HepG2 (cell line): Measurements from ENCODE around the gene FDPS. TPM values are rescaled to one million over a fixed set of nuclear protein-coding genes. Genes with fewer than 3 reads are reported as not detected.
A peak's percentile ranks its signal among the peaks of the same experiment; 100 is the strongest.

ENCODE experiments used
- AGO2 ChIP-seq: fragments of 200-400 bp; formaldehyde crosslinking; optimal IDR thresholded peaks from 2 replicates; pipeline ENCODE3; 2017; ENCODE audit warnings: mild to moderate bottlenecking, low read depth, low read length, moderate library complexity
- ATF3 ChIP-seq: sonication (generic); formaldehyde crosslinking; IDR thresholded peaks from 2 replicates; pipeline ENCODE4 v1.4.0; 2020; ENCODE audit warnings: missing genetic modification reagents
- CBX1 ChIP-seq: IDR thresholded peaks from one replicate; pipeline ENCODE4 v1.6.1; 2016; ENCODE audit warnings: antibody characterized with exemption, low read depth
- CREB3 ChIP-seq: sonication (generic); formaldehyde crosslinking; IDR thresholded peaks from 2 replicates; pipeline ENCODE4 v1.5.0; 2020; ENCODE audit warnings: missing genetic modification reagents
- ETV6 ChIP-seq: sonication (generic); formaldehyde crosslinking; conservative IDR thresholded peaks from 2 replicates; pipeline ENCODE4 v1.4.0; 2020; ENCODE audit warnings: missing genetic modification reagents
- MBD4 ChIP-seq: IDR thresholded peaks from 2 replicates; pipeline ENCODE4 v1.6.1; 2012; ENCODE audit warnings: low read length, inconsistent platforms, borderline replicate concordance
- NFKB2 ChIP-seq: sonication (generic); formaldehyde crosslinking; IDR thresholded peaks from 2 replicates; pipeline ENCODE4 v1.4.0; 2020; ENCODE audit warnings: missing genetic modification reagents, borderline replicate concordance
- NRL ChIP-seq: sonication (generic); formaldehyde crosslinking; IDR thresholded peaks from 2 replicates; pipeline ENCODE4 v1.5.0; 2020; ENCODE audit warnings: missing genetic modification reagents, mild to moderate bottlenecking, moderate library complexity, borderline replicate concordance
- REPIN1 ChIP-seq: sonication (generic); formaldehyde crosslinking; IDR thresholded peaks from 2 replicates; pipeline ENCODE4 v1.8.0; 2022; ENCODE audit warnings: missing genetic modification reagents, low read depth, mild to moderate bottlenecking, borderline replicate concordance
- SNAI1 ChIP-seq: sonication (generic); formaldehyde crosslinking; IDR thresholded peaks from 2 replicates; pipeline ENCODE4 v1.5.0; 2020; ENCODE audit warnings: mild to moderate bottlenecking, missing genetic modification reagents, borderline replicate concordance
- ZC3H4 ChIP-seq: sonication (generic); formaldehyde crosslinking; IDR thresholded peaks from 2 replicates; pipeline ENCODE4 v1.4.0; 2020; ENCODE audit warnings: missing genetic modification reagents, borderline replicate concordance
- ZFAT ChIP-seq: sonication (generic); formaldehyde crosslinking; conservative IDR thresholded peaks from 2 replicates; pipeline ENCODE4 v1.8.1; 2023; ENCODE audit warnings: missing genetic modification reagents, inconsistent platforms
- ZNF17 ChIP-seq: sonication (generic); formaldehyde crosslinking; IDR thresholded peaks from 2 replicates; pipeline ENCODE4 v1.5.0; 2020; ENCODE audit warnings: mild to moderate bottlenecking, missing genetic modification reagents
- ZNF20 ChIP-seq: sonication (generic); formaldehyde crosslinking; IDR thresholded peaks from 2 replicates; pipeline ENCODE4 v1.4.0; 2020; ENCODE audit warnings: mild to moderate bottlenecking, moderate library complexity, missing genetic modification reagents
- ZNF207 ChIP-seq: fragments of 450-650 bp; IDR thresholded peaks from 2 replicates; pipeline ENCODE4 v1.6.1; 2016; ENCODE audit warnings: antibody characterized with exemption, borderline replicate concordance
- ZNF317 ChIP-seq: sonication (generic); formaldehyde crosslinking; IDR thresholded peaks from 2 replicates; pipeline ENCODE4 v1.5.0; 2020; ENCODE audit warnings: mild to moderate bottlenecking, missing genetic modification reagents
- ZNF550 ChIP-seq: sonication (generic); formaldehyde crosslinking; IDR thresholded peaks from 2 replicates; pipeline ENCODE4 v1.4.0; 2020; ENCODE audit warnings: mild to moderate bottlenecking, missing genetic modification reagents, borderline replicate concordance
- ZNF781 ChIP-seq: sonication (generic); formaldehyde crosslinking; IDR thresholded peaks from 2 replicates; pipeline ENCODE4 v1.5.1; 2020; ENCODE audit warnings: borderline replicate concordance, mild to moderate bottlenecking, missing genetic modification reagents; ENCODE audit errors: not compliant biosample characterization
- ZXDC ChIP-seq: sonication (generic); formaldehyde crosslinking; IDR thresholded peaks from 2 replicates; pipeline ENCODE4 v1.5.0; 2020; ENCODE audit warnings: mild to moderate bottlenecking, missing genetic modification reagents
- polyA plus RNA-seq, 8 experiments: library from polyadenylated mRNA; depleted of rRNA in 3 of 8; stranded (reverse) in 7 of 8; unstranded in 1 of 8; fragments of >200 nt; fragmentation: Illumina TruSeq in 4 of 8; extraction: Trizol in 4 of 8; gene quantifications; 2 replicates each; pipeline versions ENCODE4 v1.2.1 to v1.2.3, GENCODE V29; 2011 to 2016; ENCODE audit warnings: low read depth in 4 of 8, missing spikeins in 1 of 8, mixed read lengths in 1 of 8; ENCODE audit not compliant: insufficient read depth in 1 of 8
- total RNA-seq, 5 experiments: library from RNA; depleted of rRNA; stranded (reverse); fragments of >200 nt; fragmentation: Illumina TruSeq; extraction: Trizol; gene quantifications; 2 replicates each; pipeline ENCODE4 v1.2.3, GENCODE V29; 2016; ENCODE audit warnings: low read depth in 1 of 5
- TF ChIP-seq, protein P1 (sequence below): sonication (generic); formaldehyde crosslinking; IDR thresholded peaks from 2 replicates; pipeline ENCODE4 v1.5.1; 2020; ENCODE audit warnings: missing genetic modification reagents, mild to moderate bottlenecking, borderline replicate concordance
- TF ChIP-seq, protein P2 (sequence below): sonication (generic); formaldehyde crosslinking; IDR thresholded peaks from 2 replicates; pipeline ENCODE4 v1.4.0; 2020; ENCODE audit warnings: missing genetic modification reagents

Gene FDPS
- total and polyA plus RNA-seq, 2 of the 13 experiments (the other 11 are each of a cell fraction or from before 2014, with no cell fraction given) = 264 to 519 TPM

DNA sequence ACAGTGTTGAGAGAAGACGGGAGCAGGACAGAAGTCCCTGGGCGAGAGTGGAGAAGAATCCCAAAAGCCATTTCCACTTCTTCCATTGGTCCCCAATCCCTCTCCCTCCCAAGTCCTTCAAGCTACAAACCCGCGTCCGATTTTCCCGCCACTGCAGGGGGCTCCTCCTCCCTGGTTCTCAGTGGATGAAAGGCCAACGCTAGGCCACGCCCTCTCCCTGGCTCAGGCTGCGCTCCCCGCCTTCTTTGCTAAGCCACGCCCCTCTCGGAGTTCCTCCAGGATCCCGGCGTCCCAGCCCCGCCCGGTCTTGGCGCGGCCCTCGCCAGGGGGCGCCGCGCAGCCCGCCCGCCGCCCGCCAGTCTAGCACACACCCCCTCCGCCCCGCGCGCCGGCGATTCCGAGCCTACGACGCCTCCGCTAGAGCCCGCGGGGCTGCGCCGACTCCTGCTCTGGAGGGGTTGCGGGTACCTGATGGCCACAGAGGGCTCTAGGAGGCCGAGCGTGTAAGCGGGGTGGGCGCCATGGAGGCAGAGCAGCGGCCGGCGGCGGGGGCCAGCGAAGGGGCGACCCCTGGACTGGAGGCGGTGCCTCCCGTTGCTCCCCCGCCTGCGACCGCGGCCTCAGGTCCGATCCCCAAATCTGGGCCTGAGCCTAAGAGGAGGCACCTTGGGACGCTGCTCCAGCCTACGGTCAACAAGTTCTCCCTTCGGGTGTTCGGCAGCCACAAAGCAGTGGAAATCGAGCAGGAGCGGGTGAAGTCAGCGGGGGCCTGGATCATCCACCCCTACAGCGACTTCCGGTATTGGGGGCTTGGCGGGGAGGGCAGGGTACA is 31.4 kb upstream of the FDPS start, which contains the start of gene HCN3 (continued):
- TF ChIP-seq, protein P1, sequence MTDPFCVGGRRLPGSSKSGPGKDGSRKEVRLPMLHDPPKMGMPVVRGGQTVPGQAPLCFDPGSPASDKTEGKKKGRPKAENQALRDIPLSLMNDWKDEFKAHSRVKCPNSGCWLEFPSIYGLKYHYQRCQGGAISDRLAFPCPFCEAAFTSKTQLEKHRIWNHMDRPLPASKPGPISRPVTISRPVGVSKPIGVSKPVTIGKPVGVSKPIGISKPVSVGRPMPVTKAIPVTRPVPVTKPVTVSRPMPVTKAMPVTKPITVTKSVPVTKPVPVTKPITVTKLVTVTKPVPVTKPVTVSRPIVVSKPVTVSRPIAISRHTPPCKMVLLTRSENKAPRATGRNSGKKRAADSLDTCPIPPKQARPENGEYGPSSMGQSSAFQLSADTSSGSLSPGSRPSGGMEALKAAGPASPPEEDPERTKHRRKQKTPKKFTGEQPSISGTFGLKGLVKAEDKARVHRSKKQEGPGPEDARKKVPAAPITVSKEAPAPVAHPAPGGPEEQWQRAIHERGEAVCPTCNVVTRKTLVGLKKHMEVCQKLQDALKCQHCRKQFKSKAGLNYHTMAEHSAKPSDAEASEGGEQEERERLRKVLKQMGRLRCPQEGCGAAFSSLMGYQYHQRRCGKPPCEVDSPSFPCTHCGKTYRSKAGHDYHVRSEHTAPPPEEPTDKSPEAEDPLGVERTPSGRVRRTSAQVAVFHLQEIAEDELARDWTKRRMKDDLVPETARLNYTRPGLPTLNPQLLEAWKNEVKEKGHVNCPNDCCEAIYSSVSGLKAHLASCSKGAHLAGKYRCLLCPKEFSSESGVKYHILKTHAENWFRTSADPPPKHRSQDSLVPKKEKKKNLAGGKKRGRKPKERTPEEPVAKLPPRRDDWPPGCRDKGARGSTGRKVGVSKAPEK = no peak
- TF ChIP-seq, protein P2, sequence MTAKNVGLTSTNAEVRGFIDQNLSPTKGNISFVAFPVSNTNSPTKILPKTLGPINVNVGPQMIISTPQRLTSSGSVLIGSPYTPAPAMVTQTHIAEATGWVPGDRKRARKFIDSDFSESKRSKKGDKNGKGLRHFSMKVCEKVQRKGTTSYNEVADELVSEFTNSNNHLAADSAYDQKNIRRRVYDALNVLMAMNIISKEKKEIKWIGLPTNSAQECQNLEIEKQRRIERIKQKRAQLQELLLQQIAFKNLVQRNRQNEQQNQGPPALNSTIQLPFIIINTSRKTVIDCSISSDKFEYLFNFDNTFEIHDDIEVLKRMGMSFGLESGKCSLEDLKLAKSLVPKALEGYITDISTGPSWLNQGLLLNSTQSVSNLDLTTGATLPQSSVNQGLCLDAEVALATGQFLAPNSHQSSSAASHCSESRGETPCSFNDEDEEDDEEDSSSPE = peak; percentile 99
- TF ChIP-seq ZNF17 (CRISPR knock-in tag) = no peak
- no peak for TF ChIP-seq ATF3 (CRISPR knock-in tag)
- TF ChIP-seq ZNF781 (CRISPR knock-in tag) = no peak
- no peak for TF ChIP-seq AGO2
- TF ChIP-seq SNAI1 = no peak
- 0 out of 2 replicates have a peak, but pooled peaks have one; percentile 42 for TF ChIP-seq NFKB2 (CRISPR knock-in tag)
- no peak for TF ChIP-seq ZNF550 (CRISPR knock-in tag)
- TF ChIP-seq ETV6 (CRISPR knock-in tag) = 0 out of 2 replicates have a peak, but pooled peaks have one; percentile 63
- no peak for TF ChIP-seq ZNF207
- peak; percentile 86; the same call in 1 of the 2 replicates for TF ChIP-seq ZXDC
- TF ChIP-seq NRL (CRISPR knock-in tag) = no peak; the same call in 1 of the 2 replicates
- TF ChIP-seq CREB3 (CRISPR knock-in tag) = no peak
- TF ChIP-seq ZFAT (CRISPR knock-in tag) = no peak
- TF ChIP-seq CBX1 = no peak
- TF ChIP-seq MBD4 = no peak
- no peak for TF ChIP-seq ZC3H4 (CRISPR knock-in tag)
- TF ChIP-seq REPIN1 (CRISPR knock-in tag) = peak; percentile 61
- TF ChIP-seq ZNF317 (CRISPR knock-in tag) = no peak
- no peak for TF ChIP-seq ZNF20 (CRISPR knock-in tag)
